Stimulated activated CD4-positive, alpha-beta T cell treated with anti-CD3 and anti-CD28 coated beads, Interleukin-2, amount 100 ng/mL, for 24 hours (primary cell): ENCODE results near the gene ADAMTS2.

Experiments used
- DNase-seq, 2 donors: peaks; one replicate each; pipeline ENCODE4 v3.0.0-alpha.2; 2020

The ADAMTS2 gene

GRCh38 chr5:179275941-179276837, 69.1 kb downstream of the ADAMTS2 start:
- no peak for DNase-seq

- DNase-seq = no peak
Observed at GRCh38 chr5:179275381-179275878, 69.8 kb downstream of the ADAMTS2 start.

GRCh38 chr5:179274321-179275315, 70.6 kb downstream of the ADAMTS2 start:
- no peak for DNase-seq

GRCh38 chr5:179273441-179274145, 71.7 kb downstream of the ADAMTS2 start:
- no peak for DNase-seq

- DNase-seq = no peak
Observed at GRCh38 chr5:179273073-179273435, 72.2 kb downstream of the ADAMTS2 start.

- no peak for DNase-seq
Observed at GRCh38 chr5:179272326-179273072, 72.8 kb downstream of the ADAMTS2 start.

GRCh38 chr5:179271821-179272325, 73.4 kb downstream of the ADAMTS2 start:
- DNase-seq = no peak

- DNase-seq = no peak
Observed at GRCh38 chr5:179271428-179271734, 73.9 kb downstream of the ADAMTS2 start.

GRCh38 chr5:179270581-179271427, 74.5 kb downstream of the ADAMTS2 start:
- no peak for DNase-seq

- no peak for DNase-seq
Observed at GRCh38 chr5:179269781-179270543, 75.3 kb downstream of the ADAMTS2 start.

GRCh38 chr5:179268966-179269693, 76.1 kb downstream of the ADAMTS2 start:
- no peak for DNase-seq

GRCh38 chr5:179268399-179268952, 76.8 kb downstream of the ADAMTS2 start:
- peak in 1 of 2 donors; percentile 10 for DNase-seq

- DNase-seq = peak in 1 of 2 donors; percentile 4
Observed at GRCh38 chr5:179267671-179268083, 77.6 kb downstream of the ADAMTS2 start.

- DNase-seq = peak in 1 of 2 donors; percentile 11
Observed at GRCh38 chr5:179267071-179267670, 78.1 kb downstream of the ADAMTS2 start.

GRCh38 chr5:179266291-179267070, 78.8 kb downstream of the ADAMTS2 start:
- peak in 1 of 2 donors; percentile 8 for DNase-seq

- peak in 1 of 2 donors; percentile 14 for DNase-seq
Observed at GRCh38 chr5:179265514-179266290, 79.6 kb downstream of the ADAMTS2 start.
